ENCODE data around the gene ZNF397. TPM values are rescaled to one million over a fixed set of nuclear protein-coding genes. Genes with fewer than 3 reads are reported as not detected.

ZNF397 gene
- total and polyA plus RNA-seq, 2 of the 13 experiments (the other 11 are each of a cell fraction or from before 2014, with no cell fraction given), result 4.7 to 9.4 TPM

- TF ChIP-seq HNF1B (CRISPR knock-in tag; IDR thresholded peaks at IDR 0.05) (no peak), FOXK2 (IDR thresholded peaks at IDR 0.05) (no peak), IKZF5 (CRISPR knock-in tag; IDR thresholded peaks at IDR 0.05) (peak; percentile 83; the same call in 1 of the 2 replicates), ZBED4 (CRISPR knock-in tag; IDR thresholded peaks at IDR 0.05; ENCODE audit: borderline replicate concordance) (peak; percentile 41; the same call in 1 of the 2 replicates), MIXL1 (CRISPR knock-in tag; IDR thresholded peaks at IDR 0.05) (peak; percentile 76; the same call in 1 of the 2 replicates), MEF2D (CRISPR knock-in tag; IDR thresholded peaks at IDR 0.05) (no peak), ZNF142 (CRISPR knock-in tag; IDR thresholded peaks at IDR 0.05) (0 out of 2 replicates have a peak, but pooled peaks have one; percentile 38), SMARCE1 (IDR thresholded peaks at IDR 0.05; ENCODE audit: borderline replicate concordance) (no peak), ZNF574 (CRISPR knock-in tag; IDR thresholded peaks at IDR 0.05) (peak; percentile 69; the same call in 1 of the 2 replicates), RARA (CRISPR knock-in tag; IDR thresholded peaks at IDR 0.05) (0 out of 2 replicates have a peak, but pooled peaks have one; percentile 13), MED1 (CRISPR knock-in tag; IDR thresholded peaks at IDR 0.05) (peak; percentile 41), THAP11 (CRISPR knock-in tag; IDR thresholded peaks at IDR 0.05) (peak; percentile 61)
Measured at GRCh38 chr18:35231052-35231451, 9.8 kb upstream of the ZNF397 start (continued).

All from HepG2 (cell line).